Measurements from ENCODE around the gene ZRANB3. TPM values are rescaled to one million over a fixed set of nuclear protein-coding genes. Genes with fewer than 3 reads are reported as not detected.

ZRANB3 gene
- total RNA-seq, 1 experiment from 2014 or later = 15.9 TPM

DNA sequence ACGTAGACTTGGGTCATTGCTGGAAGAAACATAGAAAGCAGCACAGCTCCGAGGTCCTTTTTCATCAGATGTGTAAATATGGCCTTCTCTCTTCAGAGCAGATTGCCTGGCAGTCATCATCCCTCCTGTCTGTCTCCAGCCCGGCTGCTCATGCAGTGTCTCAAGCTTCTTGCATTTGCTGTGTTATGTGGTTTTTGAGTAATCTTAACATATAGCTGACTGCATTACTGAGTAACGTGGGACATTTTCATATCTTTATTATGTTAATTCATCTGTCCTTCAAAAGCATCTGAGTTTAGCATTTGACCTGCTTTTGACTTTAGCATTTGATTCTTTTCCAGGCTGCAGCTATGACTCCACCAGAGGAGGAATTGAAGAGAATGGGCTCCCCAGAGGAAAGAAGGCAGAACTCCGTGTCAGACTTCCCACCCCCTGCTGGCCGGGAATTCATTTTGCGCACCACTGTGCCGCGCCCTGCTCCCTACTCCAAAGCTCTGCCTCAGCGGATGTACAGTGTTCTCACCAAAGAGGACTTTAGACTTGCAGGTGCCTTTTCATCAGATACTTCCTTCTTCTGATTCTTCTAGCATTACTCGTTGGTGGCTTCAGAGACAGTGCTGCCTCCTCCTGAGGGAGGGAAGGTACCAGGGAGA, 362.7 kb downstream of the ZRANB3 start:
- 0 out of 2 replicates have a peak, but pooled peaks have one; percentile 20 for ATAC-seq
- CTCF ChIA-PET = interaction anchor here (0.9 kb wide), 1 partner anchor 164 kb away, joined by 5 read pairs; no protein-coding TSS in a partner anchor
- no peak for DNase-seq (ENCODE audit: low spot score)
- H3K27me3 Mint-ChIP-seq (ENCODE audit: low read depth) = no peaks in the 10 kb centered on the region
- no peak overlapping the region for H3K4me3 Mint-ChIP-seq
- peaks cover 44% of the 10 kb centered on the region for H3K36me3 Mint-ChIP-seq
- H3K9me3 Mint-ChIP-seq = no peaks in the 10 kb centered on the region
- no peak for TF ChIP-seq ZNF416 (CRISPR knock-in tag; IDR thresholded peaks at IDR 0.05)
- TF ChIP-seq, protein P1, sequence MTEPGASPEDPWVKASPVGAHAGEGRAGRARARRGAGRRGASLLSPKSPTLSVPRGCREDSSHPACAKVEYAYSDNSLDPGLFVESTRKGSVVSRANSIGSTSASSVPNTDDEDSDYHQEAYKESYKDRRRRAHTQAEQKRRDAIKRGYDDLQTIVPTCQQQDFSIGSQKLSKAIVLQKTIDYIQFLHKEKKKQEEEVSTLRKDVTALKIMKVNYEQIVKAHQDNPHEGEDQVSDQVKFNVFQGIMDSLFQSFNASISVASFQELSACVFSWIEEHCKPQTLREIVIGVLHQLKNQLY (CRISPR knock-in tag; IDR thresholded peaks at IDR 0.05) = no peak
- TF ChIP-seq SMAD4 (CRISPR knock-in tag; IDR thresholded peaks at IDR 0.05) = no peak
- TF ChIP-seq CBFB (CRISPR knock-in tag; IDR thresholded peaks at IDR 0.05; ENCODE audit: low read depth) = no peak
- no peak for TF ChIP-seq ZNF671 (CRISPR knock-in tag; IDR thresholded peaks at IDR 0.05)
- TF ChIP-seq, protein P2, sequence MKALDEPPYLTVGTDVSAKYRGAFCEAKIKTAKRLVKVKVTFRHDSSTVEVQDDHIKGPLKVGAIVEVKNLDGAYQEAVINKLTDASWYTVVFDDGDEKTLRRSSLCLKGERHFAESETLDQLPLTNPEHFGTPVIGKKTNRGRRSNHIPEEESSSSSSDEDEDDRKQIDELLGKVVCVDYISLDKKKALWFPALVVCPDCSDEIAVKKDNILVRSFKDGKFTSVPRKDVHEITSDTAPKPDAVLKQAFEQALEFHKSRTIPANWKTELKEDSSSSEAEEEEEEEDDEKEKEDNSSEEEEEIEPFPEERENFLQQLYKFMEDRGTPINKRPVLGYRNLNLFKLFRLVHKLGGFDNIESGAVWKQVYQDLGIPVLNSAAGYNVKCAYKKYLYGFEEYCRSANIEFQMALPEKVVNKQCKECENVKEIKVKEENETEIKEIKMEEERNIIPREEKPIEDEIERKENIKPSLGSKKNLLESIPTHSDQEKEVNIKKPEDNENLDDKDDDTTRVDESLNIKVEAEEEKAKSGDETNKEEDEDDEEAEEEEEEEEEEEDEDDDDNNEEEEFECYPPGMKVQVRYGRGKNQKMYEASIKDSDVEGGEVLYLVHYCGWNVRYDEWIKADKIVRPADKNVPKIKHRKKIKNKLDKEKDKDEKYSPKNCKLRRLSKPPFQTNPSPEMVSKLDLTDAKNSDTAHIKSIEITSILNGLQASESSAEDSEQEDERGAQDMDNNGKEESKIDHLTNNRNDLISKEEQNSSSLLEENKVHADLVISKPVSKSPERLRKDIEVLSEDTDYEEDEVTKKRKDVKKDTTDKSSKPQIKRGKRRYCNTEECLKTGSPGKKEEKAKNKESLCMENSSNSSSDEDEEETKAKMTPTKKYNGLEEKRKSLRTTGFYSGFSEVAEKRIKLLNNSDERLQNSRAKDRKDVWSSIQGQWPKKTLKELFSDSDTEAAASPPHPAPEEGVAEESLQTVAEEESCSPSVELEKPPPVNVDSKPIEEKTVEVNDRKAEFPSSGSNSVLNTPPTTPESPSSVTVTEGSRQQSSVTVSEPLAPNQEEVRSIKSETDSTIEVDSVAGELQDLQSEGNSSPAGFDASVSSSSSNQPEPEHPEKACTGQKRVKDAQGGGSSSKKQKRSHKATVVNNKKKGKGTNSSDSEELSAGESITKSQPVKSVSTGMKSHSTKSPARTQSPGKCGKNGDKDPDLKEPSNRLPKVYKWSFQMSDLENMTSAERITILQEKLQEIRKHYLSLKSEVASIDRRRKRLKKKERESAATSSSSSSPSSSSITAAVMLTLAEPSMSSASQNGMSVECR (CRISPR knock-in tag; IDR thresholded peaks at IDR 0.05; ENCODE audit: borderline replicate concordance) = no peak
- TF ChIP-seq MXD4 (CRISPR knock-in tag; IDR thresholded peaks at IDR 0.05; ENCODE audit: borderline replicate concordance) = no peak
- TF ChIP-seq, protein P3, sequence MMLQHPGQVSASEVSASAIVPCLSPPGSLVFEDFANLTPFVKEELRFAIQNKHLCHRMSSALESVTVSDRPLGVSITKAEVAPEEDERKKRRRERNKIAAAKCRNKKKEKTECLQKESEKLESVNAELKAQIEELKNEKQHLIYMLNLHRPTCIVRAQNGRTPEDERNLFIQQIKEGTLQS (CRISPR knock-in tag; conservative IDR thresholded peaks at IDR 0.05) = no peak
- TF ChIP-seq, protein P4, sequence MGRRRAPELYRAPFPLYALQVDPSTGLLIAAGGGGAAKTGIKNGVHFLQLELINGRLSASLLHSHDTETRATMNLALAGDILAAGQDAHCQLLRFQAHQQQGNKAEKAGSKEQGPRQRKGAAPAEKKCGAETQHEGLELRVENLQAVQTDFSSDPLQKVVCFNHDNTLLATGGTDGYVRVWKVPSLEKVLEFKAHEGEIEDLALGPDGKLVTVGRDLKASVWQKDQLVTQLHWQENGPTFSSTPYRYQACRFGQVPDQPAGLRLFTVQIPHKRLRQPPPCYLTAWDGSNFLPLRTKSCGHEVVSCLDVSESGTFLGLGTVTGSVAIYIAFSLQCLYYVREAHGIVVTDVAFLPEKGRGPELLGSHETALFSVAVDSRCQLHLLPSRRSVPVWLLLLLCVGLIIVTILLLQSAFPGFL (CRISPR knock-in tag; IDR thresholded peaks at IDR 0.05; ENCODE audit: borderline replicate concordance) = no peak
- no peak overlapping the region for H3K27ac Mint-ChIP-seq
- H3K4me1 Mint-ChIP-seq = peaks cover 8% of the 10 kb centered on the region; the same call in 1 of the 2 replicates
- POLR2A ChIA-PET = no interaction called here

DNA sequence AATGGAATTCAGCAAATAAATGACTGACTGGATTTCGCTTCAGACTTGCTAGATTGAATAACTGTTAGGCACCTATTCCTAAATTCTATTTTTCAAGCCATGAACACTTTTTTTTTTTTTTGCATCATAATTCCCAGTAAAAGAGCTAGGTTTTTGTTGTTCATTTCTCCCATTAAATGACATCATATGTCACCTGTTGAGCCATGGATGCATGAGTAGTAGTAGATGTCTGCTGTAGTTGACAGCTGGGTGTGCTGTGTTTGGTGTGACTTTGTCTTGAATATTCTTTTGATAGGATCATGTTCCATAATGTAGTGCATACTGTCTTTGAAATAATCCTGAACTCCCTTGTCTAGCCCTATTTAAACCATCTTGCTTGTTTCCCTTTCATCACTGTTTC, 363.7 kb downstream of the ZRANB3 start:
- no peaks in the 10 kb centered on the region for H3K27me3 Mint-ChIP-seq (ENCODE audit: low read depth)
- no peak for TF ChIP-seq GABPB1 (CRISPR knock-in tag; IDR thresholded peaks at IDR 0.05)
- no peak for TF ChIP-seq ATF1 (CRISPR knock-in tag; IDR thresholded peaks at IDR 0.05)
- no peak for TF ChIP-seq RORB (CRISPR knock-in tag; IDR thresholded peaks at IDR 0.05)
- TF ChIP-seq, protein P5, sequence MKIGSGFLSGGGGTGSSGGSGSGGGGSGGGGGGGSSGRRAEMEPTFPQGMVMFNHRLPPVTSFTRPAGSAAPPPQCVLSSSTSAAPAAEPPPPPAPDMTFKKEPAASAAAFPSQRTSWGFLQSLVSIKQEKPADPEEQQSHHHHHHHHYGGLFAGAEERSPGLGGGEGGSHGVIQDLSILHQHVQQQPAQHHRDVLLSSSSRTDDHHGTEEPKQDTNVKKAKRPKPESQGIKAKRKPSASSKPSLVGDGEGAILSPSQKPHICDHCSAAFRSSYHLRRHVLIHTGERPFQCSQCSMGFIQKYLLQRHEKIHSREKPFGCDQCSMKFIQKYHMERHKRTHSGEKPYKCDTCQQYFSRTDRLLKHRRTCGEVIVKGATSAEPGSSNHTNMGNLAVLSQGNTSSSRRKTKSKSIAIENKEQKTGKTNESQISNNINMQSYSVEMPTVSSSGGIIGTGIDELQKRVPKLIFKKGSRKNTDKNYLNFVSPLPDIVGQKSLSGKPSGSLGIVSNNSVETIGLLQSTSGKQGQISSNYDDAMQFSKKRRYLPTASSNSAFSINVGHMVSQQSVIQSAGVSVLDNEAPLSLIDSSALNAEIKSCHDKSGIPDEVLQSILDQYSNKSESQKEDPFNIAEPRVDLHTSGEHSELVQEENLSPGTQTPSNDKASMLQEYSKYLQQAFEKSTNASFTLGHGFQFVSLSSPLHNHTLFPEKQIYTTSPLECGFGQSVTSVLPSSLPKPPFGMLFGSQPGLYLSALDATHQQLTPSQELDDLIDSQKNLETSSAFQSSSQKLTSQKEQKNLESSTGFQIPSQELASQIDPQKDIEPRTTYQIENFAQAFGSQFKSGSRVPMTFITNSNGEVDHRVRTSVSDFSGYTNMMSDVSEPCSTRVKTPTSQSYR (CRISPR knock-in tag; IDR thresholded peaks at IDR 0.05) = no peak
- TF ChIP-seq, protein P6, sequence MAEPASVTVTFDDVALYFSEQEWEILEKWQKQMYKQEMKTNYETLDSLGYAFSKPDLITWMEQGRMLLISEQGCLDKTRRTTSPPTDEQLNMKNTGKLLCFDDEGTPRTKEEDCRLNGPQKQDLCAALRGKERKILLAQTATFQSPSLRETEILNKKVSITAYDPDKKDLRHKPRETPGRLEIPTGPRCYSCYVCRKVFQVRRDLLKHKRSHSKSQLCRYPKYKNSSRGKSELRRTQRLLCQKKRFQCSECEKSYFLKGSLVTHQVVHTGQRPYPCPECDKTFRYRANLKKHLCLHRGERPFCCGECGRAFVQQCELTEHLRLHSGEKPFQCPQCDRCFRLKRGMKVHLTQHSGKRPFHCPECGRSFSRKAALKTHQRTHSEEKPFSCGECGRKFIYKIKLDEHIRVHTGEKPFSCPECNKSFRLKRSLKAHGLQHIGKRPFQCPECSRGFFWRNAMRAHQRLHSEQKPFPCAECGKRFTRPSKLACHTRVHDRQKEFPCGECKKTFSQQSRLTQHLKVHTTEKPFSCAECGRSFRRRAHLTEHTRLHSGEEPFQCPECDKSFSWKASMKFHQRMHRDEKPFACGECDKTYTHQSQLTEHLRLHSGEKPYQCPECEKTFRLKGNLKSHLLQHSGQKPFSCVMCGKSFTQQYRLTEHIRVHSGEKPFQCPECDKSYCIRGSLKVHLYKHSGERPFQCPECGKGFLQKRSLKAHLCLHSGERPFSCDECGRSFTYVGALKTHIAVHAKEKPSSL (CRISPR knock-in tag; conservative IDR thresholded peaks at IDR 0.05) = no peak
- no peak for TF ChIP-seq MYBL2 (CRISPR knock-in tag; IDR thresholded peaks at IDR 0.05)
- TF ChIP-seq, protein P7, sequence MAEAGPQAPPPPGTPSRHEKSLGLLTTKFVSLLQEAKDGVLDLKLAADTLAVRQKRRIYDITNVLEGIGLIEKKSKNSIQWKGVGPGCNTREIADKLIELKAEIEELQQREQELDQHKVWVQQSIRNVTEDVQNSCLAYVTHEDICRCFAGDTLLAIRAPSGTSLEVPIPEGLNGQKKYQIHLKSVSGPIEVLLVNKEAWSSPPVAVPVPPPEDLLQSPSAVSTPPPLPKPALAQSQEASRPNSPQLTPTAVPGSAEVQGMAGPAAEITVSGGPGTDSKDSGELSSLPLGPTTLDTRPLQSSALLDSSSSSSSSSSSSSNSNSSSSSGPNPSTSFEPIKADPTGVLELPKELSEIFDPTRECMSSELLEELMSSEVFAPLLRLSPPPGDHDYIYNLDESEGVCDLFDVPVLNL (CRISPR knock-in tag; IDR thresholded peaks at IDR 0.05; ENCODE audit: borderline replicate concordance, low read depth) = no peak
- TF ChIP-seq GRHL2 (CRISPR knock-in tag; IDR thresholded peaks at IDR 0.05; ENCODE audit: insufficient replicate concordance, severe bottlenecking) = no peak
- no peak for TF ChIP-seq NR2C2 (CRISPR knock-in tag; IDR thresholded peaks at IDR 0.05)
- no peaks in the 10 kb centered on the region for H3K9me3 Mint-ChIP-seq
- H3K4me3 Mint-ChIP-seq = no peak overlapping the region
- peaks cover 8% of the 10 kb centered on the region; the same call in 1 of the 2 replicates for H3K4me1 Mint-ChIP-seq
- peaks cover 46% of the 10 kb centered on the region for H3K36me3 Mint-ChIP-seq
- ATAC-seq = no peak
- DNase-seq (ENCODE audit: low spot score) = no peak
- ChIA-PET CTCF (interaction anchor here (0.9 to 1.0 kb wide), 2 partner anchors 8 to 163 kb away, joined by 3 to 5 read pairs; no protein-coding TSS in a partner anchor), POLR2A (interaction anchor here (0.6 kb wide), 1 partner anchor 19 kb away, joined by 4 read pairs; no protein-coding TSS in a partner anchor)
- H3K27ac Mint-ChIP-seq = no peak overlapping the region
